Measurements from ENCODE around the gene HDAC5. TPM values are rescaled to one million over a fixed set of nuclear protein-coding genes. Genes with fewer than 3 reads are reported as not detected.

HDAC5 gene
- 18.4 TPM in 2 replicates for total RNA-seq

DNA sequence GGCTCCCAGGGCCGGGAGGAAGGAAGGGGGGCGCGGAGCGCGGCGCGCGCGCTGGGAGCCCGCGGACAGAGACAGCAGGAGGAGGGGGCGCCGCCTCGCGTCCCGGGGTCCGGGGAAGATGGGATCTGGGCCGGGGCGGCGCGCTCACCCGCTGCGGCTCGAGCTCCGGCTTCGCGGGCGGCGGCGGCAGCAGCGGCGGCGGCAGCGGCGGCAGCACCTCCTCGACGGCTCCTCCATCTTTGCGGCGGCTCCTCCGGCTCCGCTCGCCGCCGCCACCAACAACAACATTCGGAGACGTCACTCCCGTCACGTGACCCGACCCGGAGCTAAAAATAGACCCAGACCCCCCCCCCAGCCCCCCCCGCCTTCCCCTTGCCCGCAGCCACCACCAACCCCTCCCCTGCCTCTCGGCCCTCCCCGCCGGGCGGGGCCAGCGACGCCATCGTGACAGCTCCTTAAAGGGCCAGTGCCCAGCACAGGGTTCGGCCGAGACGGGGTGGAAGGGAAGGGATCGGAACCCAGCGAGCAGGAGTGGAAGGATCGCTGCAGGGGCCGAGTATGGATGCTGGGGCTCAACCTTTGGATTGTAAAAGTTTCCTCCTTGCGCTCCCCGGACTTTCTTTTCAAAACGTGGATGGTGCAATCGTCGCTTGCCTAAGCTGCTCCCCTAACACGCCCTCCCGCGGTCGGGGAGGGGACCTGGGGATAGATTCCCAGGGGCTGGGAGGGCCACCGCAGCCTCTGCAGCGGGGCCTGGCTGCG is at the start of gene HDAC5:
TSS of gene HDAC5 (minus strand) at position 286 of the 762 bp plus-strand sequence. CDS start 6,126 bp downstream, outside the sequence.
- TF ChIP-seq, protein P1, sequence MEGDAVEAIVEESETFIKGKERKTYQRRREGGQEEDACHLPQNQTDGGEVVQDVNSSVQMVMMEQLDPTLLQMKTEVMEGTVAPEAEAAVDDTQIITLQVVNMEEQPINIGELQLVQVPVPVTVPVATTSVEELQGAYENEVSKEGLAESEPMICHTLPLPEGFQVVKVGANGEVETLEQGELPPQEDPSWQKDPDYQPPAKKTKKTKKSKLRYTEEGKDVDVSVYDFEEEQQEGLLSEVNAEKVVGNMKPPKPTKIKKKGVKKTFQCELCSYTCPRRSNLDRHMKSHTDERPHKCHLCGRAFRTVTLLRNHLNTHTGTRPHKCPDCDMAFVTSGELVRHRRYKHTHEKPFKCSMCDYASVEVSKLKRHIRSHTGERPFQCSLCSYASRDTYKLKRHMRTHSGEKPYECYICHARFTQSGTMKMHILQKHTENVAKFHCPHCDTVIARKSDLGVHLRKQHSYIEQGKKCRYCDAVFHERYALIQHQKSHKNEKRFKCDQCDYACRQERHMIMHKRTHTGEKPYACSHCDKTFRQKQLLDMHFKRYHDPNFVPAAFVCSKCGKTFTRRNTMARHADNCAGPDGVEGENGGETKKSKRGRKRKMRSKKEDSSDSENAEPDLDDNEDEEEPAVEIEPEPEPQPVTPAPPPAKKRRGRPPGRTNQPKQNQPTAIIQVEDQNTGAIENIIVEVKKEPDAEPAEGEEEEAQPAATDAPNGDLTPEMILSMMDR (IDR thresholded peaks at IDR 0.05; ENCODE audit: insufficient read depth, low read length, severe bottlenecking): peak; percentile 74
- Histone ChIP-seq H3K36me3 (ENCODE audit: control insufficient read depth, insufficient read depth, low read length) (no peaks in the 10 kb centered on the region), H3K27me3 (ENCODE audit: control insufficient read depth, insufficient read depth, low read length) (peaks cover 3% of the 10 kb centered on the region), H3K4me3 (ENCODE audit: low read depth, low read length) (peak within 1 kb of the TSS; percentile 73)
- no peak for FAIRE-seq
- peak; percentile 77 for DNase-seq (ENCODE audit: low read depth)

DNA sequence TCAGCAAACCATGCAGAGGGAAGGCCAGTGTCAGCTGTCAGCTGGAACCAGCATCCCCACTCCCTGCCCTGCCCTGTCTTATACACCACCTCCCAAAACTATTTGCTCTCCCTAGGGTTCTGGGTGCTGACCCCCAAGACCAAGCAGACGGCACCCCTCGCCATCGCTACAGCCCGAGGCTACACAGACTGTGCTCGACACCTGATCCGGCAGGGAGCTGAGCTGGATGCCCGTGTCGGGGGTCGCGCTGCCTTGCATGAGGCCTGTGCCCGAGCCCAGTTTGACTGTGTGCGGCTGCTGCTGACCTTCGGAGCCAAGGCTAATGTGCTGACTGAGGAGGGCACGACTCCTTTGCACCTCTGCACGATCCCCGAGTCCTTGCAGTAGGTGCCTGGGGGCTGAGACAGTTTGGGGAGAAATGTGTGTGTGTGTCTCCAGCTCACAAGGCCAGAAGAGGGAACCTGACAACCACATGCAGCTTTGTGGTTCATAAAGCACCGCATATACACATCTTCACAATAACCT is 48.6 kb upstream of the HDAC5 start:
- Histone ChIP-seq H3K36me3 (ENCODE audit: control insufficient read depth, insufficient read depth, low read length) (no peaks in the 10 kb centered on the region), H3K4me3 (ENCODE audit: low read depth, low read length) (no peak overlapping the region), H3K27me3 (ENCODE audit: control insufficient read depth, insufficient read depth, low read length) (no peaks in the 10 kb centered on the region)
- FAIRE-seq (no peak), DNase-seq (ENCODE audit: low read depth) (no peak)
- TF ChIP-seq, protein P1 (IDR thresholded peaks at IDR 0.05; ENCODE audit: insufficient read depth, low read length, severe bottlenecking): no peak

DNA sequence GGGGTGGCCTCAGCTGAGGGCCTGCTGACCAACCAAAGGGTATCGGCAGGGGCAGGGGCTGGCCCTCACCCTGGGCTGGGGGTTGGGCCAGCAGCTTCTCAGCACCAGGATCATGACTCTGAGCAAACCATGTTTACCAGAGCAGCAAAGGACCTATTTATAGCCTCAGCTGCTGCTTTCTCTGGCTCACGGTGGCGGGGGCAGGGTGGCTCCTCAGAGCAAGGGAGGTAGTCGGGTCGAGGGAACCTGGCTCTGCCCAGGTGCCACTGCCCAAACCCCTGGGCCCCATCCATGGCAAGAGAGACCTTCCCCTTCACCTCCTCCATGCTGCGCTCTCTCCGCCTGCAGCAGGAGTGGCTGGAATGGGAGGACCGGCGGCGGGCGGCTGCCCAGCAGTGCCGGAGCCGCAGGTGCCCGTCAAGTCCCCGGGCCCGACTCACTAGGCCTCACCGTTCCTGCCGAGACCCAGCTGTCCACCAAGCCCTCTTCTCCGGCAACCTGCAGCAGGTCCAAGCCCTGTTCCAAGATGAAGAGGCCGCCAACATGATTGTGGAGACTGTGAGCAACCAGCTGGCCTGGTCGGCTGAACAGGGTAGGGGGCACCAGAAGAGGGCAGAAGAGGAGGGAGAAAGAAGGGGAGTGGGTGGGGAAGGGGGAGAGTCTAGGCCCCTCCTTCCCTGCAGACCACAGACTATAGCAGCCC is 47.2 kb upstream of the HDAC5 start, which contains the start of gene ASB16:
TSS of gene ASB16 (plus strand) at position 206 of the 703 bp plus-strand sequence. CDS start at position 292, 86 bp downstream.
- FAIRE-seq (no peak), DNase-seq (ENCODE audit: low read depth) (no peak)
- TF ChIP-seq, protein P1 (IDR thresholded peaks at IDR 0.05; ENCODE audit: insufficient read depth, low read length, severe bottlenecking): no peak
- Histone ChIP-seq H3K27me3 (ENCODE audit: control insufficient read depth, insufficient read depth, low read length) (no peaks in the 10 kb centered on the region), H3K36me3 (ENCODE audit: control insufficient read depth, insufficient read depth, low read length) (no peaks in the 10 kb centered on the region), H3K4me3 (ENCODE audit: low read depth, low read length) (no peak within 1 kb of the TSS)

DNA sequence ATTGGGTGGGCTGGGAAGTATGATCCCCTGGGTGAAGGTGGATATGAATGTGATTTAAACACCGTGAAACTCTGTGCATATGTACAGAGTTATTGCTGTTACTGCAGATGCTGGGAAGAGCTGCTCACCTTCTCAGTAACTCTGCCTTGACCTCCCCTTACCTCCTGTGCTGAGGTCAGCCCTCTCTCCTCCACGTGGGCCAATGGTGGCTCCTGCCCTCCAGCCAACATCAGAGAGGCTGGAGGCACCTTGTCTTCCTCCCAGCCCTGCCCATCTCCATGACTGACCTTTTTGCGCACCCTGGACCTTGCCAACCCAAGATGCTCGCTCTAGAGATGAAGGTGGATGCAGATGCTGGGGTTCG is 46.7 kb upstream of the HDAC5 start:
- Histone ChIP-seq H3K27me3 (ENCODE audit: control insufficient read depth, insufficient read depth, low read length) (no peaks in the 10 kb centered on the region), H3K4me3 (ENCODE audit: low read depth, low read length) (no peak overlapping the region), H3K36me3 (ENCODE audit: control insufficient read depth, insufficient read depth, low read length) (no peaks in the 10 kb centered on the region)
- no peak for FAIRE-seq
- TF ChIP-seq, protein P1 (IDR thresholded peaks at IDR 0.05; ENCODE audit: insufficient read depth, low read length, severe bottlenecking): no peak
- no peak for DNase-seq (ENCODE audit: low read depth)

DNA sequence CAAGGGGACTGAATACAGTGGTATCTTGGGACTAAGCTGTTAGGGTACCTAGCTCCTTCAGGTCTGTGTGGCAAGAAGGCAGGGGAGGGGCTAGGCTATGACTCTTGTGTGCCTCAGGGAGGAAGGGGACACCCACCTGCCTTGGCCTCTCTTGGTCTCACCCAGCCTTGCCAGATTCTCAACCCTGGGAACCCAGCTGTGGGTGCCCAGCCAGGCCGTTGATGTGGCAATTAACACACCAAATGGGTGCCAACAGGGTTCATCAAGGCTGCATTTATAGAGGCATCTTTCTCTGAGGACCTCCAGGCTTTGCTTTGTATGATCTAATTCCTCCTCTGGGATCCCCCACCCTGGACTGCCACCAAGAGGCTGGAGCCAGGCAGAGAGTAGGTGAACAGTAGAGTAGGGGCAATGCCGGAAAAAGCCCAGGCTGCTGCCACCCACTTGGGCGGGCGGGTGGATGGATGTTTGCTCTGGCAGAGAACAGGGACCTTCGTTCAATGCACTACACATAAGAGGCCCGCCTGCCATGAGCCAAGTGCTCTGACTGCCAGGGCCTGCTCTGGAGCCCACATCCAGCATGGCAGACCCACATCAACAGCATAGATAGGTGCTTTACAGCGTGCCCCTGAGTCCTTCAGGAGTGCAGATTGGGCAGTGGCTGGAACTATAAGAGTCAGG is 43.9 kb upstream of the HDAC5 start:
- Histone ChIP-seq H3K36me3 (ENCODE audit: control insufficient read depth, insufficient read depth, low read length) (no peaks in the 10 kb centered on the region), H3K27me3 (ENCODE audit: control insufficient read depth, insufficient read depth, low read length) (no peaks in the 10 kb centered on the region), H3K4me3 (ENCODE audit: low read depth, low read length) (no peak overlapping the region)
- FAIRE-seq: no peak
- no peak for DNase-seq (ENCODE audit: low read depth)
- TF ChIP-seq, protein P1 (IDR thresholded peaks at IDR 0.05; ENCODE audit: insufficient read depth, low read length, severe bottlenecking): no peak
